Stimulated activated CD4-positive, alpha-beta T cell treated with anti-CD3 and anti-CD28 coated beads, Interleukin-15, amount 100 ng/mL, for 24 hours (primary cell): ENCODE data around the gene NCKAP5.

Experiments used
- DNase-seq: peaks from one replicate; pipeline ENCODE4 v3.0.0-alpha.2; 2020

NCKAP5 gene

DNA sequence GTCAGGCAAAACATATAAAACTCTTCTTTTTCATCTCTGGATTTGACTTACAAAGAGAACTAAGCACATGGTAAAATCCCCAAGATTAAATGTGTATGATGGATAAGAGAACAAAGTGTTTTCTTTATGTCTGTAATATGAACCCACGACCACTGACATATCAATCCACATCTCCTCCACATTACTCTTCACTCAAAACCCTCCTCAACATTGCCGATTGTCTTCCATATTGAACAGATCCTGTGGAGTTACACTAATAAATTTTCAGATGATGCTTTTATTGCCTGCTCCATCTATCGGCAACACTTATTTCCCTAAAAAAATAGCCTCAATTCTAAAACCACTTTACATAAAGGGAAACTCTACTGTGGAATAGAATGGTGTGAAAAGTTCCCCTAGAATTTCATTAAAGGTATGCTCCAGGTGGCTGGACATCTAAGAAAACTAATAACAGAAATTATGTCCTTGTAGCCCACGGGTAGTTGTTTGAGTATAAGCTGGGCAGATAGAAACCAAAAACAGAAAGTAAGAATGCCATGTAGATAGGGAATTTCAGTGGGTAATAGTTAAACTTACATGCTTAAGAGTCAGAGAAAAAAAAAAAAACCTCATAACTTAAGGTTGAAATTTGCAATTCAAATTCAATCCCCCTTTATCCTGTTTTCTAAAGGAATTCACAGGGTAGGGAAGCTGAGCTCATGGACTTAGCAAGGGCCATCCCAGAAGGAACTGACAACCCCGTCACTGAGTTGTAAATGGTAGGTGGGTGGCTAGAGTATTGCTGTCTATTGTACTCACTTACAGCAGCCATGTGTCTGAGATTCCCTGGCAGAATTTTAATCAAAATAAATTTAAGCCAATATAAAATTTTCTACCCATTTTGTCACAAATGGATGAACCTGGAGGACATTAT lies 592.8 kb downstream of the NCKAP5 start:
- DNase-seq, result no peak

DNA sequence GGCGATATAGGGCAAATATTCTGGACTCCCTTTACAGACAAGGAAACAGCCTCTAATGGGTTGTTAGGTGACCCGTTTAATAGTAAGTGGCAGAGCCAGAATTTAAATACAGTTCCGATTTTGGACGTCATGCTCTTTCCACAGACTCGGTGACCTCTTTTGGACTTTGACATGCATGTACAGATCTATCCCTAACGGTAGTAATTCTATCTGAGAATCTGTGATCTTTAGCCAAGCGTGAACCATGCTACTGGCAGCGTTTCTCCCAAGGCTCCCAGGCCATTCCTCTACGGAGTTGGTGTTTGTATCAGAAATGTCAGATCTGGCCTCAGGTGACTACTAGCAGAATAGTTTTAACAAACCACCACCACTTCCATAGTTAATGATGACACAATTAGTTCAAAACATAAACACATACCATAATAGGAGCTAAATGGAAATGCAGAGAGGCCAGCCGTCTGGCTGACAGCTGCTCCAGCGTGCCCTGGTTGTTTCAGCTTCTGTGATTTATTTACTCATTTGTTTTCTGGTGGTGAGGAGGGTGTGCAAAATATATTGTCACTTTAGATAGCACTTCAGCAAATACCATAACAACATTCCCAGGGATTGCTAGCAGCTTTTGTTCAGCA lies 593.7 kb downstream of the NCKAP5 start:
- DNase-seq, result no peak

DNA sequence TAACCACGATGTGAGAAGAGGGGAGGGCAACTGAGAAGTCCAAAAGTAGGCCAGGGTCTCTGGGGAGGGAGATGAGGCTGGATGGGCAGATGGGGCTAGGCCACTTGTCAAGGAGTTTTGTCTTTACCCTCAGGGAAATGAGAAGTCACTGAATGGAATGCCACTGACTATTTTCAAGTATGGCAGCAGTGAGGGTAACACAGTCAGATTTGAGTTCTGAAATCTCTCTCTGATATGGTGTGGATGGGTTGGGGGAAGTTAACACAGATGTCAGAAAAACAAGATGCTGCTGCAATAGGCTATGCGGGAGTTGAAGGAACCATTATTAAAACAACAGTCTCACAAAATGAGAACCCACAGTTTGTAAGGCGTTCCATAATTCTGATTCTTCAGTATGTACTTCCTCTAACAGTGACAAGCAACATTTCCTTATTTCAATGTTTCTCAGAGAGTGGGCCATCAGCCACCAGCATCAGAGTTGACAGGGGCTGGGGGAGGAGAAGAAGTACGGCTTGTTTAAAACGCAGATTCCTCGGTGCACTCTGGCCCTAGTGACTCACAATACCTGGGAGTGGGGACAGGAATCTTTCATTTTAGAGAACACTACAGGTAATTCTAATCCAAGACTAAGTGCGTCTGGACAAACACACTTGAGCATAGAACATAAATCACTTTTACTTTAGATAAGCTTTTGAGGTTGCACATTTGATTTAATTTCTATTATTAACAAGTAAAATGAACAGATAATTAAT lies 596.8 kb downstream of the NCKAP5 start:
- DNase-seq, result no peak

DNA sequence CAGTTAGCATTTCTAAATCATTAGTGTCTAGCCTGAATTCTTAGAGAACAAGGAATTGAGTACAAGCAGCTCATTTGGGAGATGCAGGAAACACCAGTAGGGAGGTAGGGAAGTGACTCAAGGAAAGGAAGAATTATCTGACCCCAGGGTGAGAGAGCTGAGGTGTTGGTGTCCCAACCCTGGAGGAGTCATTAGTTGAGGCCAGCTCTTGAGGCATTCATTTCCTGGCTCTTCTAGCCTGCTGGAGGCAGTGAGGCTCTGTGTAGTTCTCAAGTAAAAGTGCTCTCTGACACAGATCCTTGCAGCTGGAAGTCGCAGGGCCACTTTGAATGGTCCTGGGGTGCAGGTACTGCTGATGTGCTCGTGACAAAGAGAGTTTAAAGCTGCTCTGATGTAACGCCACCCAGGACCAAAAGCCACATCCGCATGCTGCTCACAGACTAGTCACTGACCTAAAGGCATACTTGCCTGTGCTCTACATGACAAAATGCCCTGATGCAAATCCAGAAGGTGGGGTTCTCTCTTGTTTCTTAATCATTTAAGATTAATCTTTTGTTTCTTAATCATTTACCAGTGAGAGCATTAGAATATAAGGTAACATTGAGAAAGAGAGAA lies 598.8 kb downstream of the NCKAP5 start:
- no peak for DNase-seq

DNA sequence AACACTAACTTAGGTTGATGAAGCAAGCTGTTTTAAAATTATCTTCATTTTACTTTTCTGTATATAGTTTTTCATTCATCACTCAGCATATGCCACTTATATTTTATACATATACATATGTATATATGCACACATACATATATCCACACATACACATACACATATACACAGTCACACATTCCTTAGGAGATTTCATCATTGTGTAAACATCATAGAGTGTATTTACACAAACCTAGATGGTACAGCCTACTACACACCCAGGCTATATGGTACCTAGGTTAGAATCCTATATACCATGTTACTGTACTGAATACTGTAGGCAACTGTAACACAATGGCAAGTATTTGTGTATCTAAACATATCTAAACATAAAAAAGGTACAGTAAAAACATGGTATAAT lies 602.8 kb downstream of the NCKAP5 start:
- no peak for DNase-seq

DNA sequence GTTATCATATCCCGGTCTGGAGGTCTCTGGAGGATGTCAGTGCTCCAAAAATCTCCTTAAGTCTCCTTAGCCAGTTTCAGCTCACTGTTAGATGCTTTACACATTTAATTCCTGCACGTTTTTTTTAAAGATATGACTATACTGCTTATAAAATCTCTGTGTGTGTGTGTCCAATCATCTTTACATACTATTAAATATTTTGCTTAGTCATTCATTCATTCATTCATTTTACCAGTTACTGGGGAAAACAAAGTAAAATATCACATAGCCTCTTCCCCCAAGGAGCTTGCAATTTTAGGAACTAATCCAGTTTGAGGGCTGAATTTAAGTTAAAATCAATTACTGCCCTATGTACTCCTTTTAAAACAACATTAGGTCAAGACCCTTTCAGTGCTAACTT lies 605.1 kb downstream of the NCKAP5 start:
- DNase-seq, result no peak

DNA sequence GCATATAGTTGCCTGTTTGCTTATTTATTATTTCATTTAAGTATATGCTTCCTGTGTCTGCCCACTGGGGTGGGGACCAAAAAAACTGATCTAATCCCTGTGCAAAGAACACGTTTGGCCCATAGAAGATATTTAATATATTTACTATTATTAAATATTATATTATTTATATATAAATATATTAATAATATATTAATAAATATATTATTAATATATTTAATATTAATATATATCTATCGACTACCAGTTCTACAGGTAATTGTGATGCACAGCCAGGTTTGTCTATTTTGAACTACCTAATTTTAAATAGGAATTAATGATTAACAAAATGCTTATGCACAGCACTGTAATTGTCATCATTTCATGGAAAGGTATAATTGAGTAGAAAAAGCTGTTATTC lies 609.4 kb downstream of the NCKAP5 start:
- no peak for DNase-seq

DNA sequence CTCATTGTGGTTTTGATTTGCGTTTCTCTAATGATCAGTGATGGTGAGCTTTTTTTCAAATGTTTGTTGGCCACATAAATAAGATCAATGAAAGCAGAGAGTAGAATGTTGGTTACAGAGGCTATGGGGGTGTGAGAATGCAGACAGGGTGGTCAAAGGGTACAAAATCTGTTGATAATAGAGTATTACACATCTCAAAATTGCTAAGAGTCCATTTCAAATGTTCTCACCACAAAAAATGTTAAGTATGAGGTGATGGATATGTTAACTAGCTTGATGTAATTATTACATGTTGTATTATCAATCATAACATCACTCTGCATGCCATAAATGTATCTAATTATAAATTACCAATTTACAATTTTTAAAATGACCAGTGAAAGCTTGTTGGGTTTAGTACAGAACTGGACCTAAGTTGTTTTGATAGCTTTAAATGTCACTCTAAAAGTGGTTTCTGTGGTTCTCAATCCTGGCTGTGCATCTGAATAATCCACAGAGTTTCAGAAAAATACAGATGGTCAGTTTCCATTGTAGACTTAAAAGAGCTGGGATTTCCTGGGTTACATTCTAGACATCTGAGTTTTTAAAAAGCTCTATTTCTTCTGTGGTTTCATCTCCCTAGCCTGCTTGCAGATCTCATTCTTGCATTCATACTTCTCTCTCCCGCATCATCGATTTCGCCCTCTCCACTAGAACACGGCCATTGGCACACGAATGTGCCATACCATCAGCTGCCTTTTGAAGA lies 612.2 kb downstream of the NCKAP5 start:
- DNase-seq, result no peak

DNA sequence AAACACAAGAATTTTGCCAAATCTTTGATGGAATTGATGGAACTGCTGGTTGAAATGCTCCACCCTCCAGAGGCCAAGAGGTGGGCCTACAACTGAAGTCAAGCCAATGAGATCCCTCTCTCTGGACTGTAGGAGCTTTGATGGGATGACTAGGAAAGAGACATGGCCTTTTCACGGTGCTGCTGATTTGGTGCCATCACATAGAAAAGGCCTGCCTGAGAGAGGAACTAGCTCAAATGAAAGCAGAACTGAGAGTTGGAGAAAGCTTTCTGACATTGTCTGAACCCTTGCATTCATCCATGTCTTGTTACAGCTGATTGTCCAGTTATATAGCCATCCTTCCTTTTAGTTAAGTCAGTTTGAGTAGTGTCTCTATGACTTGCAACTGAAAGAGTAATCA lies 614.5 kb downstream of the NCKAP5 start:
- DNase-seq, result no peak

DNA sequence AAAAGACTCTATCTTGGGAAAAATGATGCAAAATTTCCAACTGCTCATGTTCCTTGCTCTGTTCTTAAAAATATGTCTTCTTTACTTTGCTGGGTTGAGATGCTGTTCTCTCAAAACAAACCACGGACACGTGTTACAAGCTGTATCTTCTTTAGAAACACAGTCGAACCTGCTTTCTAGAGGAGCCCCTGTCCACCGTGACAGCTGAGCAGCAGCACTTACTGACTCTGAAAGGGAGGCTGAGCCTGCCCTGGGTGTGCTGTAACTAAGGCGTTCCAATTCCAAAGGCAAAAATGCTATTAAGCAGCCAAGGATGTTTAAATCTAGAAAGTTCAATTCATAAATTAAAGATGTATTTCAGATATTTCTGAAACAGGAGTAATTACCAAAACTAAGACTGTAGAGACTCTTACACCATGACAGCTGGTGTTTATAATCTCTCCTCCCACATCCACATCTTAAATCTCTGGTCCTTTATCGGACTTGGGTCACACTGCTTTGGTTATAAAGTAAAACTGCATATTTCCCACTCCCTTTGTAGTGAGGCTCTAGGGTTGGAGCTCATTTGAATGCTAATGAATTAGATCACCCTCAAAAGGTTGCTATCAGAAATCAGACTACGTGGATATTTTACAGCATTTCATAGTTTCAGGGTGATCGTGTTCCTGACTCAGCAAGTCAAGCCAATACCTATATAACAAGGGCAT lies 617.1 kb downstream of the NCKAP5 start:
- no peak for DNase-seq

DNA sequence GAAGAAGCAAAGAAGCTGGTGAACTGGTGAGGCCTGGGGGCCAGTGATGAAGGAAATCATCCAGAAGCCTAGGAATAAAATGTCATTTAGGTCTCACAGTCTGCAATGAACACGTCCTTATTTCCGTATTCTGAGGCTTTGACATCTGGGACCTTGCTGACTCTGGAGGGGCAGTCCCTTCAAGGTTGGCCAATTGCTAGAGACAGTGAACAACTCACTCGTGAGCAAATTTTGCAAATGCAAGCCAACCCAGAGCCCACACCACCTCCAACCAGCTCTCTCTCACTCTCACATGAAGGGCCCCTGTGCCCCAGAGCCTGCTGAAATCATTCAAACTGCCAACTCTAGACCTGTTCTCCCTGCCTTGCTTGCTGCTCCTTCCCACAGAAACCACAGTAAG lies 619.2 kb downstream of the NCKAP5 start:
- no peak for DNase-seq

DNA sequence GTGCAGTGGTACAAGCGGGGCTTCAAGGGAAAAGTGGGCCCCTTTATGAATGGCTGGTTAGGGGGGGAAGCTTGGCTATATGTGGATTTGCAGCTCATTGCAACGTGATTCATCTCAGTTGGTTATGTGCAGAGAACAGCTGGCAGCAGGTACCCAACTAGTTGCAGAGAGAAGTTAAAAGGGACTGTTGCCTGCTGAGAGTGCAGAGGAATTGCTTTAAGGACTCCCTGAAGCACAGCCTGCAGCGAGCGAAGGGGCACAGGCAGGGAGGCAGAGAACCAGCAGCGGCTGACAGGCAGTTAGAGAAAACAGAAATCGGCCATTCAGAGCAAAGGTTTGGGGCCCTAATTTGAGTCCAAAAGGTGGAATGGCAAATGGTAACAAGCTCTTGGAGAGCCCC lies 620.1 kb downstream of the NCKAP5 start:
- DNase-seq, result no peak

DNA sequence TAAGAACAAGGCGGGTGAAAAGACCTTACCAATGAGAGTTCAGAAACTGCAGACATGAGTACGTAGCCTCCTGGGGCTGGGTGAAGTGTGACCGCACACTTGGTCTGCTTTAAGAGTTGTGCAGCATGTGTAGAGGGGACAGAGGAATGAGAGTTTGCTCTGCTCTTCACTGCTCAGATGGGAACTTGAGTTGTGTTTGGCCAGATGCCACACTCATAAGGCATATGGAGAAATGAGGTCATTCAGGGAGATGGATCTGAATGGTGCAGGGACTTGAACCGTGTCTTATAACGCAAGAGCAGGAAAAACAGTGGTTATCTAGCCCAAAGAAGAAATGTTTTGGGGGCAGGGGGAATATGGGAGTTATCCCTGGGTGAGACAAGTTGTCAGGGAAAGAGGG lies 624.4 kb downstream of the NCKAP5 start:
- DNase-seq, result no peak

DNA sequence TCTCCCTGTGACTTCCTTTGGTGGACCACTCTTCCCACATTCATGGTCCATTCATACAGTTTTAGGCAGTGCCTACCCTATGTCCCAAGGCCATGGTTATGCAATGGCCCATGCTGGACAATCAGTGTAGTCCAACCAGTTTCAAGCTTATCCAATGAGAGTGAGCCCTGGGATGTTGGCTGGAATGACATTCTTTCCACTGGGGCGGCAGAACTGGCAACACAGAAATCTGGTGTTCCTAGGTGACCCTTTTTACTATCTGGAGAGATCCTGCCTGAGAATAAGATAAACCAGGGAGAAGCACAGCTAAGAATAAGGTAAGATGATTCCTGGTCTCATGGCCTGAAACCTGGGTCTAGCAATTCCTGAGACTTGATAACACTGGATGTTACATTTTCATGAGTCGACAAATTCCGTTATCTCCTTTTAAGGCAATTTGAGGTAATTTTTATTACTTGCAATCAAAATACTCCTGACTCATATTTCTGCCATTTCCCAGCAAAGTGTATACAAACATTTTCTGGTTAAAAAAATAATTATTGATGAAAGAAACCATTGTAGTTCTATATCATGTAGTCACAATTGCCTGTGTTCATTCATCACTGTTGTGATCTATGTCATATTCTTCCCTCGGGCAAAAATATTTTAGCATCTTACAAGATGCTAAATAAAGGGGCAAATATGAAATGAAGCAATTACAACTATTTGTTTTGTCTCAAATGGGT lies 626.8 kb downstream of the NCKAP5 start:
- DNase-seq, result no peak

DNA sequence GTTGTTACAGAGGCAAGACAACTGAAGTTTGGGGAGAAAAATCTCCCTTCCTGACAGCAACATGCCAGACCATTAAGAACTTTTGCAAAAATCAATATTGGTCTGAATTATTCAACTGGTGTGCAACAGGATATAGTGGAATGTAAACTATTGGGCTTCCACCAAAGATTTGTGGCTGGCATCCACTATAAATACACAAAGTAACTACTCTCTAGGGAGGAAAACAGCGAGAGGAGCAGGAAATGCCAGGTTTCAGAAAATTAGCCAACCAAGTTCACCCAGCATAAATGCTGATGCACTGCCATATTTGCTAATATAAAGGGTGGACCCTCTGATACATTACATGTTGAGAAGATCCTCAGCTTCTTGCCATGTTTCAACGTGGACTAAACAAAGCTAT lies 630.6 kb downstream of the NCKAP5 start:
- no peak for DNase-seq

DNA sequence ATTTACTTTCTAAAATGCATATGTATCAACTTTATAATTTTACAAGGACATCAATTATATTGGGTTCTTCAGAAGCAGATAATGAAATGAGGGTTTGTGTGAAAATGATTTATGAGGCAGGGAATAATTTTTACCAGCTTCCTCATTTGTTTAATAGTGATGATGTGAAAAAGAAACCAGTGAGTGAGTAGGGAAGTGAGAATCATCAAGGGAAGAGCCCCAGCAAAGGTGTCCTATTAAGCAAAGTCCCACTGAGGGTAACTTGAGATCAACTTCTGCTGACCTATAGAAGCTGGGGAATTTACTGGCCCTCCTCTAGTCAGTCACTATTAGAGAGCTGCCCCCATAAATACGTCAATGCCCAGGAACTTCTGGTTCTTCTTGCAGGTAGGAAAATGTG lies 631.5 kb downstream of the NCKAP5 start:
- DNase-seq, result no peak

DNA sequence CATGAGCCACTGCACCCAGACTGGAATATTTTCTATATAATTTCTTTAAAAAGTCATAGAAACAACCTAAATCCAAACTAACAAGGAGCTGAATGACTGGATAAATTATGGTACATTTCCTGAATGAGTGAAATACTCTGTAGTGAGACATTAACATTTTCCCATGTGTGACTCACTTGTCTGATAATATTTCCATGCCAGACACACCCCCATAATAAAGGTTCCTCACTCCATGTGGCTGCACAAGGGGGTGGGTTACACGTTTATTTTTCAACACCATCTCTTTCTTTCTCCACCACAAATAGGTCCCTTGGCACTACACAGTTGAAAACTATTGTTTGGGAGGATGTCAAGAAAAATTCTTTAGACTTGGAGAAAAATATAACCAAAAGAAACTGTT lies 632.0 kb downstream of the NCKAP5 start:
- DNase-seq, result no peak

DNA sequence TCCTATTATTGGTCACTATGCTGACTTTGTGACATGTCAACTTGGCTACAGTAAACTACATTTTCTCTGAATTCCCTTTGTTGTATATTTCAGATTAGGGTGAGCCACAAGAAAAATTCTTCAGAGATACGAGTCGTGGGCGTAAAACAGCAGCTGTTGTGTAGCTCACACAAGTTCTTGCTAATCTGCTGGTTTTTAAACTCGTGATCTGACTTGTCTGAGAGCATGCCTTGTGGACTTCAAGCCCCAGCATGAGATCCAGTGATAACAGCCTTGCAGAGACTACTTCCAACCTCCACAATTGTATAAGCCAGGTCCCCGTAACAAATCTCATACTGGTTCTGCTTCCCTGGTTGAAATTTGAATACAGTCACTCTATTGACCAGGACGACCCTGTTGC lies 638.5 kb downstream of the NCKAP5 start:
- no peak for DNase-seq

DNA sequence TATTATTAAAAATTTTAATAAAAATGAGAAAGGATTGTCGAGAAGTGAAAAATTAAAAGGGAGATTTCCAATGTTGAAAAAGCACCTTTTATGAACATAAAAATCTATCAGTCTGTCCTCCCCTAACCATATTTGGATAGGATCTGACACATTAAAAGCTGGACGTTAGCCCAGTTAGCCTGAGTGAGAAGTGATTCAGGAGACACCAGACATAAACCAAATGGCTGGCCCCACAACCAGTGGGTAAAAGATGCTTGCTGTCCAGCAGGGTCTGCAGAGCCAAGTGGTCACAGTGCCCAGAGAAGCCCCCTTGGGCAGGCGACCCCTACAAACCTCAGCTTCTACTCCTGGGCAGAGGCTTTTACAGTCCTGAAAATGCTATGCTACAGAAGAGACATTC lies 644.5 kb downstream of the NCKAP5 start:
- DNase-seq, result no peak

DNA sequence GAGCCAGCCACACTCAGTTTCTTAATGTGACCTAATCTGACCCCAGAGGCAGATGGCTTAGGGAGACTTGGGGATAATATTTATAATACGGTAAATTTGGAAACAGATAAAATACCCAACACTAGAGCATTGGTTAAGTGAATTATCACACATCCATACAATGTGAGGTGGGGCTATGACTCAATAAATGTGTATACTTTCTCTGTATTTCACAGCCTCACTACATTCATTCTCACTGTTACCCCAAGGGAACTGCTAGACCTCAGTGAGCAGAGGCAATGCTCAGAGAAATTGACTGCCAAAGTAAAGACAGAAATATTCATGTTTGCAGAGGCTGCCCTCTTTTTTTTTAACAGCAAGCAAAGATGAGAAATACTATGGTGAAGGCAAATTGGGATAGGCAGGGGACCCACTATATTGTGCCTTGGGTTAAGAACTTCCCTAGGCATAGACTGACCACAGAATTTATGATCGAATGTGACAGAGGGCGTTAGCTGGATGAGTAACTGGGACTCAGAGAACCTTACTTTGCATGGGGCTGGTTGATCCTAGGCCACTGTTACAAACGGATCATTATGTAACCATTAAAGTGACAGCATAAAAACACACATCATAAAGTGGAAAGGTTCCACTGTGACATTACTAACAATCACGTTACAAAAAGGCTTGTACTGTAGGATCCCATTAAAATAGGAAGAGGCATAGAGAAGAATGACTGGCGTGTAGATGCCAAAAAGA lies 652.3 kb downstream of the NCKAP5 start:
- DNase-seq, result no peak
